HL-60 (cell line): ENCODE measurements around the gene ZNF76.

Experiments
- DNase-seq, 2 experiments: peaks; one replicate each; pipeline ENCODE4 v3.0.0-alpha.2; 2010 to 2020; ENCODE audit warnings: low read depth in 1 of 2, low spot score in 1 of 2
- H3K27ac ChIP-seq: fragments of 250-450 bp; sonication (Bioruptor Pico); replicated peaks from 2 replicates; pipeline ENCODE4 v1.5.1; 2020; ENCODE audit warnings: mild to moderate bottlenecking, moderate library complexity
- H3K27me3 ChIP-seq: fragments of 250-450 bp; sonication (Bioruptor Pico); 2 replicates; pipeline ENCODE4 v1.5.1; 2021; ENCODE audit warnings: mild to moderate bottlenecking, moderate library complexity; ENCODE audit not compliant: insufficient read depth, poor library complexity, severe bottlenecking
- H3K4me3 ChIP-seq: replicated peaks from 2 replicates; pipeline ENCODE4 v1.5.1; 2011; ENCODE audit warnings: mild to moderate bottlenecking, control low read depth, low read length; ENCODE audit not compliant: insufficient read depth
- CTCF ChIP-seq: IDR thresholded peaks from one replicate; pipeline ENCODE4 v1.5.1; 2011; ENCODE audit warnings: low read length, control low read depth, inconsistent platforms; ENCODE audit not compliant: insufficient read depth
- GABPA ChIP-seq: IDR thresholded peaks from 2 replicates; pipeline ENCODE4 v1.6.1; 2012; ENCODE audit warnings: low read depth
- POLR2AphosphoS5 ChIP-seq: IDR thresholded peaks from 2 replicates; pipeline ENCODE4 v1.6.1; 2012; ENCODE audit warnings: low read depth
- REST ChIP-seq: IDR thresholded peaks from 2 replicates; pipeline ENCODE4 v1.6.1; 2012; ENCODE audit warnings: low read depth; ENCODE audit not compliant: insufficient replicate concordance
- SPI1 ChIP-seq: IDR thresholded peaks from 2 replicates; pipeline ENCODE4 v1.6.1; 2012; ENCODE audit warnings: low read depth, mild to moderate bottlenecking, borderline replicate concordance

The ZNF76 gene

GRCh38 chr6:35299674-35300073, 40.1 kb downstream of the ZNF76 start:
- H3K27me3 ChIP-seq, result no peaks in the 10 kb centered on the region
- peak; percentile 58 to 92 for DNase-seq
- H3K4me3 ChIP-seq, result peak overlapping the region; percentile 69
- peak overlapping the region; percentile 94 for H3K27ac ChIP-seq
- TF ChIP-seq REST (no peak), GABPA (no peak), SPI1 (peak; percentile 92)

- peak overlapping the region; percentile 94 for H3K27ac ChIP-seq
- DNase-seq, result peak in 1 of 2 experiments; percentile 79
Observed at GRCh38 chr6:35300848-35301247, 41.3 kb downstream of the ZNF76 start.

GRCh38 chr6:35302604-35303241, 43.2 kb downstream of the ZNF76 start:
- Histone ChIP-seq H3K27me3 (no peaks in the 10 kb centered on the region), H3K27ac (peak overlapping the region; percentile 34), H3K4me3 (no peak overlapping the region)
- TF ChIP-seq REST (no peak), POLR2AphosphoS5 (no peak; the same call in 1 of the 2 replicates), SPI1 (peak; percentile 55; the same call in 1 of the 2 replicates), CTCF (no peak), GABPA (no peak)
- peak; percentile 76 to 85 for DNase-seq

More at GRCh38 chr6:35300848-35301247, 41.3 kb downstream of the ZNF76 start:
- H3K27me3 ChIP-seq, result no peaks in the 10 kb centered on the region
- no peak overlapping the region for H3K4me3 ChIP-seq
- TF ChIP-seq SPI1, result peak; percentile 88
- no peak for TF ChIP-seq GABPA

- no peak overlapping the region for H3K27ac ChIP-seq
- no peak for DNase-seq
- no peak overlapping the region for H3K4me3 ChIP-seq
- no peaks in the 10 kb centered on the region for H3K27me3 ChIP-seq
- TF ChIP-seq POLR2AphosphoS5, result no peak
- TF ChIP-seq REST, result no peak
- TF ChIP-seq SPI1, result no peak
- no peak for TF ChIP-seq CTCF
- no peak for TF ChIP-seq GABPA
Observed at GRCh38 chr6:35304299-35304698, 44.8 kb downstream of the ZNF76 start.
